ENCODE data around the gene DNAH10.

DNAH10 gene

DNA sequence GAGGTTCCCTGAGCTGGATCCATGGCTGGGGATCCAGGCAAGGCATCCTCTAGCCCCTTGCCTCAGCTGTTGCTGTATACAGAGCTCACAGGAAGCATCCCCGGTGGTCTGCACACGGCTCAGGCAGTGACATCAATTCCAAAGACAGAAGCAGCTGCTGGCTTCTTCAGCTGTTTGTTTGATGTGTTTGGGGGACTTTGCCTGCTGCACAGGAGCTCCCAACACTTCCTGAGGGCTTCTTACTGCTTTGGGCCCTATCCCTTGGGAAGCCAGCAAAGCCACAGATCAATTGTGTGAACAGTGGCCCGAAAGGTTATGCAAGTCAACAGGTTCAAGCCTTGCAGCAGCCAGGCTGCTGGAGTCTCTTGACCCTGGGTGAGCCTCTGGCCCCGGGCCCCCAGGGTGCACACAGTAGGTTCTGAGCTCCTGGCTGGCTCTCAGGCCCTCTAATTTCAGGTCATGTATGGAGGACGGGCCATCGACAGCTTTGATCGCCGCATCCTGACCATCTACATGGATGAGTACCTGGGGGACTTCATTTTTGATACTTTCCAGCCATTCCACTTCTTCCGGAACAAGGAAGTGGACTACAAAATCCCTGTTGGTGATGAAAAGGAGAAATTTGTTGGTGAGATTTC is 168.0 kb downstream of the DNAH10 start (continued):
- no peak for TF ChIP-seq TSHZ2 (CRISPR knock-in tag; IDR thresholded peaks at IDR 0.05)

GRCh38 chr12:123931686-123932321 is 169.7 kb downstream of the DNAH10 start:
- ATAC-seq: no peak
- TF ChIP-seq ZFP30 (CRISPR knock-in tag; IDR thresholded peaks at IDR 0.05) (no peak), ZNF565 (CRISPR knock-in tag; conservative IDR thresholded peaks at IDR 0.05; ENCODE audit: low read depth) (no peak), PATZ1 (CRISPR knock-in tag; IDR thresholded peaks at IDR 0.05; ENCODE audit: borderline replicate concordance) (no peak), GLIS3 (CRISPR knock-in tag; IDR thresholded peaks at IDR 0.05) (no peak), ZFP3 (CRISPR knock-in tag; IDR thresholded peaks at IDR 0.05) (no peak), POU6F1 (CRISPR knock-in tag; IDR thresholded peaks at IDR 0.05; ENCODE audit: borderline replicate concordance, low read depth) (no peak), CREB5 (CRISPR knock-in tag; IDR thresholded peaks at IDR 0.05; ENCODE audit: low read depth) (no peak), CSDC2 (CRISPR knock-in tag; IDR thresholded peaks at IDR 0.05) (no peak), CSRNP3 (CRISPR knock-in tag; IDR thresholded peaks at IDR 0.05) (no peak), ISL1 (CRISPR knock-in tag; IDR thresholded peaks at IDR 0.05) (no peak), ZNF8 (CRISPR knock-in tag; IDR thresholded peaks at IDR 0.05) (no peak), OSR1 (CRISPR knock-in tag; IDR thresholded peaks at IDR 0.05) (no peak)

- ATAC-seq: no peak
- TF ChIP-seq ZNF565 (CRISPR knock-in tag; conservative IDR thresholded peaks at IDR 0.05; ENCODE audit: low read depth) (no peak), OSR1 (CRISPR knock-in tag; IDR thresholded peaks at IDR 0.05) (no peak), SNAI2 (CRISPR knock-in tag; IDR thresholded peaks at IDR 0.05) (no peak), POU6F1 (CRISPR knock-in tag; IDR thresholded peaks at IDR 0.05; ENCODE audit: borderline replicate concordance, low read depth) (no peak), CREB5 (CRISPR knock-in tag; IDR thresholded peaks at IDR 0.05; ENCODE audit: low read depth) (no peak), ESRRG (CRISPR knock-in tag; IDR thresholded peaks at IDR 0.05) (no peak), PPARA (CRISPR knock-in tag; IDR thresholded peaks at IDR 0.05; ENCODE audit: borderline replicate concordance) (no peak), CSDC2 (CRISPR knock-in tag; IDR thresholded peaks at IDR 0.05) (no peak), ISL1 (CRISPR knock-in tag; IDR thresholded peaks at IDR 0.05) (no peak), CSRNP3 (CRISPR knock-in tag; IDR thresholded peaks at IDR 0.05) (no peak), ZFP30 (CRISPR knock-in tag; IDR thresholded peaks at IDR 0.05) (no peak), PATZ1 (CRISPR knock-in tag; IDR thresholded peaks at IDR 0.05; ENCODE audit: borderline replicate concordance) (no peak), ZC3H10 (CRISPR knock-in tag; IDR thresholded peaks at IDR 0.05) (no peak), TOX (CRISPR knock-in tag; IDR thresholded peaks at IDR 0.05; ENCODE audit: borderline replicate concordance) (no peak), ARNTL (CRISPR knock-in tag; IDR thresholded peaks at IDR 0.05; ENCODE audit: borderline replicate concordance, low read depth) (no peak)
Measured at GRCh38 chr12:123933214-123933613, 171.1 kb downstream of the DNAH10 start.
